Calu3 (cell line): Measurements from ENCODE around the gene SERTAD4. TPM values are rescaled to one million over a fixed set of nuclear protein-coding genes. Genes with fewer than 3 reads are reported as not detected.
"Not testable (repeated sequence)": the region's sequence is repeated elsewhere in the genome, so short reads cannot be mapped to it uniquely, and the experiment has no call there.

Experiments used
- BruUV-seq: library from RNA; stranded (reverse); fragments of 400-500 nt; replicated peaks from 2 replicates; lab custom pipeline; 2021; lab: Mats Ljungman, UMichigan
- CTCF ChIA-PET: fragments of 300-600 bp; sonication (Branson Sonifier 250); formaldehyde crosslinking; loops from one replicate; lab custom pipeline; 2022; ENCODE audit warnings: antibody characterized with exemption; lab: Charles Lee
- DNase-seq: peaks from one replicate; pipeline ENCODE4 v3.0.0; 2022
- H3K27ac Mint-ChIP-seq: one replicate; pipeline ENCODE4 v1.8.0; 2022; ENCODE audit warnings: mixed read lengths; ENCODE audit not compliant: unreplicated experiment
- H3K27me3 Mint-ChIP-seq: one replicate; pipeline ENCODE4 v1.8.0; 2022; ENCODE audit warnings: mixed read lengths; ENCODE audit not compliant: unreplicated experiment
- H3K36me3 Mint-ChIP-seq: one replicate; pipeline ENCODE4 v1.8.0; 2022; ENCODE audit warnings: mild to moderate bottlenecking, moderate library complexity, mixed read lengths; ENCODE audit not compliant: insufficient read depth, unreplicated experiment
- H3K4me1 Mint-ChIP-seq: one replicate; pipeline ENCODE4 v1.8.0; 2022; ENCODE audit warnings: mild to moderate bottlenecking, low read depth, mixed read lengths; ENCODE audit not compliant: unreplicated experiment
- H3K4me3 Mint-ChIP-seq: one replicate; pipeline ENCODE4 v1.8.0; 2022; ENCODE audit warnings: mild to moderate bottlenecking, low read depth, moderate library complexity, mixed read lengths; ENCODE audit not compliant: unreplicated experiment
- H3K9me3 Mint-ChIP-seq: one replicate; pipeline ENCODE4 v1.8.0; 2022; ENCODE audit warnings: low read depth, mixed read lengths; ENCODE audit not compliant: unreplicated experiment
- intact Hi-C: fragments of 100-400 bp; cut with micrococcal nuclease; formaldehyde crosslinking; loops from one replicate; pipeline ENCODE4 v1.10.0; 2022; ENCODE audit not compliant: unreplicated experiment
- total RNA-seq: library from RNA; stranded (reverse); gene quantifications from 2 replicates; pipeline ENCODE4 v1.2.3, GENCODE V29; 2022
- TF ChIP-seq, protein P1 (sequence below): fragments of 200-600 bp; IDR thresholded peaks from one replicate; pipeline ENCODE4 v1.8.0; 2022; ENCODE audit warnings: antibody characterized with exemption; ENCODE audit not compliant: unreplicated experiment

The SERTAD4 gene
- total RNA-seq, 1 experiment from 2014 or later, result 14.7 TPM

DNA sequence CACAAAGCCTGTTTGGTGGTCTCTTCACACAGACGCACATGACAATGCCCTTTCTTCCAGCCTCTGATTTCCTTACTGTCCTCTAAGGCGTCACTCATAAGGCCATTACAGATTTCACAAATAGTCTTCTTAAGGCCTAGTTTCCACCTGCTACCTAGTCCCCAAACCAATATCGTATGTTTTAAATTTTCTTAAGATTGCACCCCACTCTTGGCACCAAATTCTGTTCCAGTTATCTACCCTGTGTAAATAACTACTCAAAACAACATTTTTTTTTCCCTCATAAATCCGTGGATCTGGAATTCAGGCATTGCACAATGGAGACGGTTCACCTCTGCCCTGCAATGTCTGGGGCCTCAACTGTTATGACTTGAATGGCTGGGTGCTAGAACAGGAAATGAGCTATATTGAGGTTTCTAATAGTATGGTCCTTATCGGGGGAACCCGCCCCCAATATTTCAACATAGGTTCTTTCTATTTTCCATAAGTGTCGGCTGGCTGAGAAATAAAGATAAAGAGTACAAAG lies 36.9 kb upstream of the SERTAD4 start:
- intact Hi-C loops, result no loop called here
- H3K4me1 Mint-ChIP-seq, result peaks cover 5% of the 10 kb centered on the region
- H3K27me3 Mint-ChIP-seq, result no peaks in the 10 kb centered on the region
- H3K4me3 Mint-ChIP-seq, result no peak overlapping the region
- TF ChIP-seq, protein P1, sequence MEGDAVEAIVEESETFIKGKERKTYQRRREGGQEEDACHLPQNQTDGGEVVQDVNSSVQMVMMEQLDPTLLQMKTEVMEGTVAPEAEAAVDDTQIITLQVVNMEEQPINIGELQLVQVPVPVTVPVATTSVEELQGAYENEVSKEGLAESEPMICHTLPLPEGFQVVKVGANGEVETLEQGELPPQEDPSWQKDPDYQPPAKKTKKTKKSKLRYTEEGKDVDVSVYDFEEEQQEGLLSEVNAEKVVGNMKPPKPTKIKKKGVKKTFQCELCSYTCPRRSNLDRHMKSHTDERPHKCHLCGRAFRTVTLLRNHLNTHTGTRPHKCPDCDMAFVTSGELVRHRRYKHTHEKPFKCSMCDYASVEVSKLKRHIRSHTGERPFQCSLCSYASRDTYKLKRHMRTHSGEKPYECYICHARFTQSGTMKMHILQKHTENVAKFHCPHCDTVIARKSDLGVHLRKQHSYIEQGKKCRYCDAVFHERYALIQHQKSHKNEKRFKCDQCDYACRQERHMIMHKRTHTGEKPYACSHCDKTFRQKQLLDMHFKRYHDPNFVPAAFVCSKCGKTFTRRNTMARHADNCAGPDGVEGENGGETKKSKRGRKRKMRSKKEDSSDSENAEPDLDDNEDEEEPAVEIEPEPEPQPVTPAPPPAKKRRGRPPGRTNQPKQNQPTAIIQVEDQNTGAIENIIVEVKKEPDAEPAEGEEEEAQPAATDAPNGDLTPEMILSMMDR, result no peak
- no peak for DNase-seq
- H3K36me3 Mint-ChIP-seq, result no peaks in the 10 kb centered on the region
- no TSS peak for BruUV-seq
- CTCF ChIA-PET, result no interaction called here
- peaks cover 8% of the 10 kb centered on the region for H3K9me3 Mint-ChIP-seq
- no peak overlapping the region for H3K27ac Mint-ChIP-seq

DNA sequence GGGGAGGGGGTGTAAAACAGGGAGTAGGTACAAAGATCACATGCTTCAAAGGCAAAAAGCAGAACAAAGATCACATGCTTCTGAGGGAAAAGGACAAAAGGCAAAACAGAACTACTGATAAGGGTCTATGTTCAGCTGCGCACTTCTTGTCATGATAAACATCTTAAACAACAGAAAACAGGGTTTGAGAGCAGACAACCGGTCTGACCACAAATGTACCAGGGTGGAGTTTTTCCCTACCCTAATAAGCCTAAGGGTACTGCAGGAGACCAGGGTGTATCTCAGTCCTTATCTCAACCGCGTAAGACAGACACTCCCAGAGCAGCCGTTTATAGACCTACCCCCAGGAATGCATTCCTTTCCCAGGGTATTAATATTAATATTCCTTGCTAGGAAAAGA lies 36.3 kb upstream of the SERTAD4 start:
- BruUV-seq, H3K4me3 Mint-ChIP-seq, CTCF ChIA-PET, intact Hi-C loops, H3K9me3 Mint-ChIP-seq, H3K27ac Mint-ChIP-seq, H3K27me3 Mint-ChIP-seq, H3K36me3 Mint-ChIP-seq, DNase-seq: not testable (repeated sequence)
- peaks cover 11% of the 10 kb centered on the region for H3K4me1 Mint-ChIP-seq

- intact Hi-C loops, result no loop called here
Measured at GRCh38 chr1:210198840-210199239, 33.8 kb upstream of the SERTAD4 start.

DNA sequence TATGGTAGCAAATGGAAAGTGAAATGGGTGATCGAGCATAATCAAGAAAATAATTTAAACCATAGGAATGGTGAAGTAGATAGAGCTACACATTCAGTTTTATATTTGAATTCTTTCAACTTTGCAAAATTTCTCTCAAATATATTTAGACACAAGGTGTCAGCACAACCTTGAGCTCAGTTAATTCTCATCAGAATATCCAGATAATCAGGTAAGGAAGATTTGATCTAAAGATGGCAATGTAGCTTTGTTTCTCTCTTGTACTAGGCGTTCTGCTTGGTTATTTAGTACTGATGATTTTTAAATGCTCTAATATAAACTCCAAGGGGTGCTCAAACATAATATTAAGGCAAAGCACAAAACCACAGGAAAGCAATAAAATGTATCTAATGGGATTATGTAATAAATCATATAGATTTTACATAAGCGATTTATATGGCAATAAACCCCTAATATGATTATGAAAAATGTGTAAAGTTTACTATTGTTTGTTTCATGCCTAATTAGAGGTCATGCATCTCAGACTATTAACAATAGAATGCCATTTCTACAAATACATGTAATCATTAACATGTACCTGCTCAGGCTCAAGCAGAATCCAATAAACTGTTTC lies 32.4 kb upstream of the SERTAD4 start:
- H3K27ac Mint-ChIP-seq, result no peak overlapping the region
- CTCF ChIA-PET, result interaction anchor here (0.7 to 1.2 kb wide), 2 partner anchors 22 to 111 kb away, joined by 3 to 8 read pairs; no protein-coding TSS in a partner anchor
- no TSS peak for BruUV-seq
- H3K4me1 Mint-ChIP-seq, result peaks cover 18% of the 10 kb centered on the region
- H3K9me3 Mint-ChIP-seq, result peaks cover 8% of the 10 kb centered on the region
- no peaks in the 10 kb centered on the region for H3K36me3 Mint-ChIP-seq
- no peak overlapping the region for H3K4me3 Mint-ChIP-seq
- intact Hi-C loops, result loop anchor here (1.0 to 5.0 kb wide), 2 partner anchors 92 to 111 kb away; no protein-coding TSS in a partner anchor
- TF ChIP-seq, protein P1, result no peak
- H3K27me3 Mint-ChIP-seq, result no peaks in the 10 kb centered on the region
- DNase-seq, result no peak

More at GRCh38 chr1:210198840-210199239, 33.8 kb upstream of the SERTAD4 start:
- Mint-ChIP-seq H3K36me3 (no peaks in the 10 kb centered on the region), H3K27ac (no peak overlapping the region), H3K27me3 (no peaks in the 10 kb centered on the region), H3K4me3 (no peak overlapping the region), H3K4me1 (peaks cover 18% of the 10 kb centered on the region), H3K9me3 (peaks cover 8% of the 10 kb centered on the region)
- CTCF ChIA-PET, result no interaction called here
- TF ChIP-seq, protein P1, result no peak
- no peak for DNase-seq
- no TSS peak for BruUV-seq

GRCh38 chr1:210201681-210202080 lies 30.9 kb upstream of the SERTAD4 start:
- BruUV-seq, result no TSS peak
- CTCF ChIA-PET, result no interaction called here
- no peak for DNase-seq

More at GRCh38 chr1:210201681-210202080, 30.9 kb upstream of the SERTAD4 start:
- TF ChIP-seq, protein P1, result no peak
- intact Hi-C loops, result loop anchor here (5.0 kb wide), 1 partner anchor 91 kb away; no protein-coding TSS in a partner anchor
- Mint-ChIP-seq H3K36me3 (no peaks in the 10 kb centered on the region), H3K27ac (no peak overlapping the region), H3K4me3 (no peak overlapping the region), H3K4me1 (peaks cover 18% of the 10 kb centered on the region), H3K27me3 (no peaks in the 10 kb centered on the region), H3K9me3 (no peaks in the 10 kb centered on the region)
